Measurements from ENCODE around the gene HEATR5A.

Gene HEATR5A

DNA sequence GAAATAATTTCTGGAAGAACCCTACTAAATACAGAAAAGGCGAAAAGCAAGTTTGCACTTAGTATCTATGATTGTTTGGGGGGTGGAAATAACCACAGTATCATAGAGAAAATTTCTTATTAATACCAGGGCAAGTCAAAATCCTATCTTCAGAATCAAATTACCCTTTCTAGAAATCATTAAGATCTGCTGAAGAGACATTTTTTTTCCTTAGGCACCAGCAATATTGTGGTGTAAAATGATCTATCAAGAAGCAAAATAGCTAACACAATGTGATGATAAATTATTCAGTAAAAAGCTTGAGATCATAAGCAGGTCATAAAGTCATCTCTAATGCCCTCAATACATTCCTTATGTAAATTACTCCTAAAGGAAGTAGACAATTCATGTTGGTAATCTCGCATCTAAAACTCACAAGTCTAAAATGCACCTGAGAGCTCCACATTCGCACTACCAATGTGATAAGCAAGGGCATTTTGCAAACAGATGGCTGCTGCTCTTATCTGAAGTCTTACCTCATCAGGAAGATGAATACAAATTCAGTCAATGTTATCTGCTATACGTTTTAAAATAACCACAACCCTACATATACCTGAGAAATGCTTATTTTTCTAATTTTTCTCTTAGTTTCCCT lies 14.6 kb downstream of the HEATR5A start:
- ATAC-seq: no peak
- no peak for DNase-seq
- Mint-ChIP-seq H3K9me3 (no peaks in the 10 kb centered on the region), H3K4me1 (peaks cover 16% of the 10 kb centered on the region), H3K4me3 (no peak overlapping the region), H3K27me3 (no peaks in the 10 kb centered on the region), H3K27ac (no peak overlapping the region)

GRCh38 chr14:31405106-31405505 lies 15.2 kb downstream of the HEATR5A start:
- Mint-ChIP-seq H3K4me3 (no peak overlapping the region), H3K27ac (no peak overlapping the region), H3K9me3 (no peaks in the 10 kb centered on the region), H3K27me3 (no peaks in the 10 kb centered on the region), H3K4me1 (peaks cover 16% of the 10 kb centered on the region)
- ATAC-seq (no peak), DNase-seq (no peak)

- H3K9me3 Mint-ChIP-seq: no peaks in the 10 kb centered on the region
- no peak overlapping the region for H3K4me3 Mint-ChIP-seq
- no peak overlapping the region for H3K27ac Mint-ChIP-seq
- peaks cover 18% of the 10 kb centered on the region for H3K4me1 Mint-ChIP-seq
- no peaks in the 10 kb centered on the region for H3K27me3 Mint-ChIP-seq
- ATAC-seq: no peak
- no peak for DNase-seq
Measured at GRCh38 chr14:31403707-31404106, 16.6 kb downstream of the HEATR5A start.

DNA sequence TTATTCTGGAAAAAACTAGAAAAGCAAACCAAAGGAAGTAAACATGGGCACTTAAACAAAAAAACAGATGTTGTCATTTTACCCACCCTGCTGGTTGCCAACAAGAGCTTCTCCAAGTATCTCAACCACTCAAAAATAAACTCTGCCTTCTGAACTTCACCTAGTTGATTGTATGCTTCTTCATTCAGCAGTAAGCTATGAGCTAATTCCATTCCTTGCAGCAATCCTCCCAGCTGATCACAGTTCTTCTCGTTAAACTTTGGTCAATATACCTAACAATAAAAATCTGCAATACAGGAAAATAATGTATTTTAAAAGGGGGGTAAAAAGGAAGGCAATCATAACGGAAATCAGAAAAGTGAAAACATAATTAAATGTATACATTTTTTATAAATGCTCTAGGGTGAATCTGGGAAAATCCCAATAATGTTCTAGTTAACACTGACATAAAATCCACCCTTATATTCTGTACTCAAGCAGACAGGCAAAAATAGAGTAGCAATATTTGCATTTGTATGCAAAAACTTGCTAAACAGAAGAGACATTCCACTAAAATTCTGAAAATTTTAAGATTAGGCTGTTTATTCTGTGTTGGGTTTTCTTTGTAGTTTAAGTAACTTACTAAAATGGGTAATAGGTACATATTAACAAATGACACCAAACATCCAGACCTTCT lies 17.4 kb downstream of the HEATR5A start:
- no peaks in the 10 kb centered on the region for H3K27me3 Mint-ChIP-seq
- peaks cover 18% of the 10 kb centered on the region for H3K4me1 Mint-ChIP-seq
- DNase-seq (no peak), ATAC-seq (no peak)
- H3K9me3 Mint-ChIP-seq: no peaks in the 10 kb centered on the region
- H3K27ac Mint-ChIP-seq: no peak overlapping the region
- no peak overlapping the region for H3K4me3 Mint-ChIP-seq

DNA sequence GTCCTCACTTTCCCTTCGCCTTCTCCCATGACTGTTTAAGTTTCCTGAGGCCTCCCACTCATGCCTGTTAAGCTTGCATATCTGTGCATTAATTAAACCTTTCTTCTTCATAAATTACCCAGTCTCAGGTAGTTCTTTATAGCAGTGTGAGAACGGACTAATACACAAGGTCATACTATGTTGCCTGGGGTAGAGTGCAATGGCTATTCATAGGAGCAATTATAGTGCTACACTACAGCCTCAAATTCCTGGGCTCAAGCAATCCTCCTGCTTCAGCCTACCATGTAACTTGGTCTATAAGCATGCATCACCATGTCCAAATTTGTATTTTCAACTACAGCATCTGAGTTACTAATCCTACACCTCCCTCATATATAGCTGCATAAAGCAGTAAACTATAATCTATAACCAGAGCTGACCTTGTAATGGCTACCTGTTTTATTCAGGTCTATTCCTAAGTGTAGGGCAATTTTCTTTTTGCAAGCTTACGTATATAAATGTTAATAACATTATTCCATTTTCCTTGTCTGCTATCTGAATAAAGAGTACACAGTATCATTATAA lies 18.9 kb downstream of the HEATR5A start:
- Mint-ChIP-seq H3K9me3 (no peaks in the 10 kb centered on the region), H3K27me3 (no peaks in the 10 kb centered on the region), H3K27ac (peak overlapping the region in 1 of 2 donors; percentile 53), H3K4me1 (peaks cover 18% of the 10 kb centered on the region), H3K4me3 (no peak overlapping the region)
- ATAC-seq: no peak
- DNase-seq: no peak

DNA sequence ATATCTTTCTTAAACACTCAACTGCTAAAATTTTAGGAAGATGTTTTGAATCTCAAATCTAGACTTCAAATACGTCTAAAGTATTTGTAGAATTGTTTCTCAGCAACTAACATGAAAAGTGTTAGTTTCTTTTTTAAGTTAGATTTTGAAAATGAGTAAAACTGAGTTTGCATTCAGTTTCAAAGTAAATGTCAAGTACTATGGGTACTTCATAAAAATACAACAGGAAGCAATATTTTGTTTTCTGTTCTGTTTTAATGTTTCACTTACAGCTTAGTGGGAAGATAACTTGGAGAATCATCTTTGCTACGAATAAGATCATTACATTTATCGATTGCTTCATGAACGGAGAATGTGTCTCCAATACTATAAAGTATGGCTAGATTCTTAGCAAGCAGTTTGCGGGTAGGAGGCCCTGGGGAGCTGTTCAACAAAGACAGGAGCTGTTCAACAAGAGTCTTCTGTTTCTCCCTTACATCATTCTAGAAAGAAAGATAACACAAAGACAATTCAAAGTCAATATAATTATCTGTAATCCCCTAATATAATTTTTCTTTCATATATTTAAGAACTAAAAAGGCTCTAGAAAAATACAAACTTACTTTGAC lies 20.2 kb downstream of the HEATR5A start:
- DNase-seq (no peak), ATAC-seq (no peak)
- Mint-ChIP-seq H3K4me1 (peaks cover 18% of the 10 kb centered on the region), H3K27ac (peak overlapping the region; percentile 58 to 59), H3K9me3 (no peaks in the 10 kb centered on the region), H3K27me3 (no peaks in the 10 kb centered on the region), H3K4me3 (peak overlapping the region in 1 of 2 donors; percentile 14)

GRCh38 chr14:31395572-31396205 lies 24.7 kb downstream of the HEATR5A start:
- no peaks in the 10 kb centered on the region for H3K27me3 Mint-ChIP-seq
- H3K4me1 Mint-ChIP-seq: peaks cover 22% of the 10 kb centered on the region
- no peak overlapping the region for H3K4me3 Mint-ChIP-seq
- DNase-seq (no peak), ATAC-seq (no peak)
- H3K9me3 Mint-ChIP-seq: no peaks in the 10 kb centered on the region
- peak overlapping the region in 1 of 2 donors; percentile 72 for H3K27ac Mint-ChIP-seq

DNA sequence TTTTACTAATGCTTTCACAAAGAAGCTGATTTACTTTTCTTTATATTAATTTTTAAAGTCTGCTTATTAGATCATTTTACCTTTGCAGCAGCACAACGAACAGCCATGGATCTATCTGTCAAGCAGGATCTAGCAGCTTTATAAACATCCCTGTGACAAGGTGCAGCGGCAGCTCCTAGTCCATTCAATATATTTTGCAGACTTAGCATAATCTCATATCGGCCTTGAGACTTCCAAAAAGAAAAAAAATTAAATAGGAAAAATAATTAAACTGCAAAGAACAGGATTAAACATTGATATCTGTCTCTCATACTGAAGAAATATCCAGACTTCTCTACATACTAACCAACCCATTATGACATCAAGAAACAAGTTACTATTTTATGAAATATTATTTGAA lies 25.2 kb downstream of the HEATR5A start:
- Mint-ChIP-seq H3K4me3 (no peak overlapping the region), H3K9me3 (no peaks in the 10 kb centered on the region), H3K27ac (peak overlapping the region in 1 of 2 donors; percentile 53), H3K4me1 (peaks cover 22% of the 10 kb centered on the region), H3K27me3 (no peaks in the 10 kb centered on the region)
- ATAC-seq (no peak), DNase-seq (no peak)

DNA sequence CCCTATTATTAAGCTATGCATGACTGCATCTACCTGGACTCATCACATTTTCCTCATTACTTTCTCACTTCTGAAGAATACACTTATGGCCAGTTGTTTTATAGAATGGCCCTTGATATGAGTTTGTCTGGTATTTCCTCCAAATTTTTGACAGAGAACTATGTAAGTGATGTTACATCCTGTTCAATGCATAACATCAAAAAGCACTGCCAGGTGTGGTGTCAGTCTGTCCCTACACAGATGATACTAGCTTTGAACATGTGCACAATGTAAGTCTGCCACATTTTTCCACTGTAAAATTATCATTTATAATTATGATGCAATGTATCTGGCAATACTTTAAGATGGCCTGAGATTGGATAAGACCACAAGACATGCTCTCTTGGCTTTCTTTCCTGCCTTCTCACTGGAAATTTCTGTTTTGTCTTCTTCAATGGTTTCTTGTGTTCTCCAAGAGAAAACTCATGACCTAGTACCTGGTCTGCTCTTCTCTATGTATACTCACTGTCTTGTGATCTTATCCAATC lies 28.3 kb downstream of the HEATR5A start:
- ATAC-seq: peak; percentile 18
- Mint-ChIP-seq H3K9me3 (no peaks in the 10 kb centered on the region), H3K4me1 (peaks cover 29% of the 10 kb centered on the region), H3K27me3 (no peaks in the 10 kb centered on the region), H3K27ac (no peak overlapping the region), H3K4me3 (no peak overlapping the region)
- no peak for DNase-seq

GRCh38 chr14:31391473-31391872 lies 28.9 kb downstream of the HEATR5A start:
- Mint-ChIP-seq H3K9me3 (no peaks in the 10 kb centered on the region), H3K4me3 (no peak overlapping the region), H3K4me1 (peaks cover 29% of the 10 kb centered on the region), H3K27me3 (no peaks in the 10 kb centered on the region), H3K27ac (no peak overlapping the region)
- DNase-seq (no peak), ATAC-seq (no peak)

DNA sequence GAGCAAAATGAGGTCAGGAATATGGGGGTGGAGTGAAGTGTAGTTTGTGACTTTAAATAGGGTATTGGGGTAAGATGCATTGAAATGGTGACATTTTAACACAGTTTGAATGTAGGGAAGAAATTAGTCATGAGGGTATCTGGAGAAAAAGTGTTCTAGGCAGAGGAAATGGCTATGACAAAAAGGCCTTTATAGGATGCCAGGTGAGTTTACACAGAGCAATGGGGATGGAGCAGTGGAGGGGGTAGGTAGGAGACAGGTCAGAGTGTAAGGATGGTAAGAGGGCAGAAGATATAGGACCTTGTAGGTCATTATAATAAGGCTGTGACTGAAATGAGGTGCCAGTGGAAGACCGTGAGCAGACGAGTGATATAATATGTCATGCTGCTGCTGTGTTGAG lies 30.4 kb downstream of the HEATR5A start:
- H3K9me3 Mint-ChIP-seq: no peaks in the 10 kb centered on the region
- peaks cover 29% of the 10 kb centered on the region for H3K4me1 Mint-ChIP-seq
- H3K27ac Mint-ChIP-seq: peak overlapping the region; percentile 0 to 5
- DNase-seq: no peak
- H3K27me3 Mint-ChIP-seq: no peaks in the 10 kb centered on the region
- peak overlapping the region in 1 of 2 donors; percentile 1 for H3K4me3 Mint-ChIP-seq
- peak; percentile 60 for ATAC-seq

GRCh38 chr14:31388687-31389413 lies 31.5 kb downstream of the HEATR5A start:
- no peaks in the 10 kb centered on the region for H3K9me3 Mint-ChIP-seq
- peak; percentile 82 for ATAC-seq
- no peak for DNase-seq

GRCh38 chr14:31387091-31387490 lies 33.3 kb downstream of the HEATR5A start:
- H3K9me3 Mint-ChIP-seq: no peaks in the 10 kb centered on the region
- H3K27me3 Mint-ChIP-seq: no peaks in the 10 kb centered on the region
- ATAC-seq (no peak), DNase-seq (no peak)
- H3K27ac Mint-ChIP-seq: no peak overlapping the region
- peaks cover 25% of the 10 kb centered on the region for H3K4me1 Mint-ChIP-seq
- H3K4me3 Mint-ChIP-seq: no peak overlapping the region

More at GRCh38 chr14:31388687-31389413, 31.5 kb downstream of the HEATR5A start:
- Mint-ChIP-seq H3K4me1 (peaks cover 29% of the 10 kb centered on the region), H3K27ac (no peak overlapping the region), H3K4me3 (no peak overlapping the region), H3K27me3 (no peaks in the 10 kb centered on the region)

DNA sequence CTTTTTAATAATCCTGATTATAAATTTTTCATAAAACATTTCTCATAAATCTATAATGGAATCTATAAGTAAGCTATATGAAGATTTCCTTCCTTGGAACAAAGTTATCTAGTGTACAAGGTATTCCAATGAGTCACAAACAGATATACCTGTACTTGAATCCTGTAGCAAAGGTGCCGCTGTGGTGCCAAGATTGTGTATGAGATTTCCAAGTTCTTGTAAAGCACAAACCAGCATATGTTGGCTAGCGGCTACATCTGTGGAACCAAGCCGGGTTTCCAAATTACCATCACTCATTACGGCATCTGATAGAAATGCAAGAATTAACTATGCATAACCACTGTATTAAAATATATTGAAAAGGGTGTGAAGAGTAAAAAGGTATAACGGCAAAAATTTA lies 34.1 kb downstream of the HEATR5A start:
- DNase-seq (no peak), ATAC-seq (no peak)
- Mint-ChIP-seq H3K9me3 (no peaks in the 10 kb centered on the region), H3K27ac (no peak overlapping the region), H3K4me1 (peaks cover 19% of the 10 kb centered on the region), H3K4me3 (no peak overlapping the region), H3K27me3 (no peaks in the 10 kb centered on the region)

GRCh38 chr14:31382221-31382620 lies 38.1 kb downstream of the HEATR5A start:
- Mint-ChIP-seq H3K27ac (no peak overlapping the region), H3K9me3 (no peaks in the 10 kb centered on the region), H3K27me3 (no peaks in the 10 kb centered on the region), H3K4me3 (no peak overlapping the region), H3K4me1 (peaks cover 8% of the 10 kb centered on the region)
- no peak for ATAC-seq
- no peak for DNase-seq

Measured in stimulated activated naive CD8-positive, alpha-beta T cell treated with anti-CD3 and anti-CD28 coated beads, Interleukin-15, amount 100 ng/mL, for 72 hours (primary cell).